SK-MEL-5 (cell line): ENCODE data around the gene IL16. TPM values are rescaled to one million over a fixed set of nuclear protein-coding genes. Genes with fewer than 3 reads are reported as not detected.

Experiments used
- DNase-seq: peaks from one replicate; pipeline ENCODE4 v3.0.0-alpha.2; 2016; ENCODE audit warnings: low read depth, low spot score
- in situ Hi-C: cut with HindIII; loops from 2 replicates; pipeline ENCODE4 v1.10.0; 2016; ENCODE audit warnings: low sequenced_read_pairs, high pct_unique_total_duplicates, low pct_unique_long_range_greater_than_20kb
- total RNA-seq: library from RNA; depleted of rRNA; stranded (reverse); fragments of >200 nt; shearing (Covaris generic); gene quantifications from 2 replicates; pipeline ENCODE4 v1.2.3, GENCODE V29; 2014

The IL16 gene
- total RNA-seq, 1 experiment from 2014 or later, result 6.4 TPM

GRCh38 chr15:81225161-81225671, 28.5 kb downstream of the IL16 start:
- in situ Hi-C loops, result no loop called here
- no peak for DNase-seq

GRCh38 chr15:81227716-81228115, 31.0 kb downstream of the IL16 start:
- in situ Hi-C loops, result no loop called here
- no peak for DNase-seq

- in situ Hi-C loops, result no loop called here
- no peak for DNase-seq
Observed at GRCh38 chr15:81229586-81229985, 32.9 kb downstream of the IL16 start.

- DNase-seq, result no peak
- in situ Hi-C loops, result loop anchor here (10.0 kb wide), 1 partner anchor 61 kb away; no protein-coding TSS in a partner anchor
Observed at GRCh38 chr15:81235276-81236123, 38.8 kb downstream of the IL16 start.

GRCh38 chr15:81239190-81239589, 42.5 kb downstream of the IL16 start:
- in situ Hi-C loops, result loop anchor here (10.0 kb wide), 1 partner anchor 64 kb away; no protein-coding TSS in a partner anchor

GRCh38 chr15:81242778-81243177, 46.1 kb downstream of the IL16 start:
- no peak for DNase-seq
- in situ Hi-C loops, result no loop called here

More at GRCh38 chr15:81239190-81239589, 42.5 kb downstream of the IL16 start:
- peak; percentile 44 for DNase-seq

- no peak for DNase-seq
- in situ Hi-C loops, result no loop called here
Observed at GRCh38 chr15:81244306-81244705, 47.6 kb downstream of the IL16 start.

- in situ Hi-C loops, result no loop called here
- DNase-seq, result peak; percentile 95
Observed at GRCh38 chr15:81253846-81254245, 57.2 kb downstream of the IL16 start.

GRCh38 chr15:81254277-81254915, 57.7 kb downstream of the IL16 start:
- in situ Hi-C loops, result no loop called here

GRCh38 chr15:81254916-81255290, 58.2 kb downstream of the IL16 start:
- no peak for DNase-seq
- in situ Hi-C loops, result no loop called here

More at GRCh38 chr15:81254277-81254915, 57.7 kb downstream of the IL16 start:
- DNase-seq, result peak; percentile 99

- DNase-seq, result peak; percentile 49
- in situ Hi-C loops, result no loop called here
Observed at GRCh38 chr15:81255315-81255957, 58.8 kb downstream of the IL16 start.

- DNase-seq, result peak; percentile 19
- in situ Hi-C loops, result no loop called here
Observed at GRCh38 chr15:81255958-81256320, 59.3 kb downstream of the IL16 start.

GRCh38 chr15:81256916-81257315, 60.2 kb downstream of the IL16 start:
- peak; percentile 84 for DNase-seq
- in situ Hi-C loops, result no loop called here

GRCh38 chr15:81257435-81257834, 60.8 kb downstream of the IL16 start:
- in situ Hi-C loops, result no loop called here
- no peak for DNase-seq

GRCh38 chr15:81258455-81258854, 61.8 kb downstream of the IL16 start:
- no peak for DNase-seq
- in situ Hi-C loops, result no loop called here

GRCh38 chr15:81259760-81260298, 63.1 kb downstream of the IL16 start:
- in situ Hi-C loops, result loop anchor here (10.0 kb wide), 1 partner anchor 85 kb away; no protein-coding TSS in a partner anchor
- DNase-seq, result no peak

- in situ Hi-C loops, result loop anchor here (10.0 kb wide), 1 partner anchor 86 kb away; no protein-coding TSS in a partner anchor
- no peak for DNase-seq
Observed at GRCh38 chr15:81261172-81261811, 64.6 kb downstream of the IL16 start.
